B cell (primary cell): Measurements from ENCODE around the gene GPHN. TPM values are rescaled to one million over a fixed set of nuclear protein-coding genes. Genes with fewer than 3 reads are reported as not detected.

Experiments
- ATAC-seq: fragments of 200-7000 bp; cut with Tn5 transposase; one replicate; pipeline ENCODE4 v1.10.0; 2021; ENCODE audit warnings: low read depth, mild to moderate bottlenecking, moderate number of reproducible peaks, moderate library complexity
- CTCF ChIA-PET: fragments of 350-600 bp; sonication (Branson Sonifier 250); formaldehyde crosslinking; loops from one replicate; lab custom pipeline; 2021; ENCODE audit warnings: antibody characterized with exemption, inconsistent platforms; lab: Charles Lee
- POLR2A ChIA-PET: fragments of 350-600 bp; sonication (Branson Sonifier 250); formaldehyde crosslinking; loops from one replicate; lab custom pipeline; 2021; ENCODE audit warnings: antibody characterized with exemption; lab: Charles Lee
- DNase-seq: peaks from one replicate; pipeline ENCODE4 v3.0.0; 2013
- H2AFZ ChIP-seq: 2 replicates; pipeline ENCODE4 v1.6.1; 2012; ENCODE audit warnings: mild to moderate bottlenecking, low read depth, low read length; ENCODE audit not compliant: insufficient read depth, poor library complexity, severe bottlenecking
- H3K27ac ChIP-seq, 2 donors: 1 replicate in 1 of 2; 2 replicates in 1 of 2; pipeline ENCODE4 v1.5.1; 2012 to 2013; ENCODE audit warnings: low read length in 2 of 2, mild to moderate bottlenecking in 2 of 2, moderate library complexity in 1 of 2
- H3K27me3 ChIP-seq, 4 experiments: fragments of 200-600 bp in 1 of 4; sonication (generic) in 1 of 4; replicated peaks in 1 of 4; 1 replicate in 2 of 4; 2 replicates in 2 of 4; pipeline versions ENCODE4 v1.6.1 to v1.7.0; 2013 to 2016; ENCODE audit warnings: low read length in 3 of 4, mild to moderate bottlenecking in 2 of 4, mixed read lengths in 1 of 4, moderate library complexity in 1 of 4; ENCODE audit not compliant: insufficient read depth in 4 of 4, control insufficient read depth in 3 of 4; ENCODE audit errors: control extremely low read depth in 1 of 4
- H3K36me3 ChIP-seq, 2 experiments: replicated peaks in 1 of 2; 1 replicate in 1 of 2; 2 replicates in 1 of 2; pipeline versions ENCODE4 v1.6.1 to v1.7.1; 2013; ENCODE audit warnings: low read length in 1 of 2; ENCODE audit not compliant: insufficient read depth in 2 of 2, control insufficient read depth in 1 of 2; ENCODE audit errors: control extremely low read depth in 1 of 2, extremely low read depth in 1 of 2
- H3K4me1 ChIP-seq, 2 donors: fragments of 200-600 bp in 1 of 2; sonication (generic) in 1 of 2; 1 replicate in 1 of 2; 2 replicates in 1 of 2; pipeline versions ENCODE4 v1.5.1 to v1.6.1; 2013 to 2017; ENCODE audit warnings: low read length in 2 of 2; ENCODE audit not compliant: control insufficient read depth in 2 of 2, insufficient read depth in 2 of 2
- H3K4me2 ChIP-seq: replicated peaks from 2 replicates; pipeline ENCODE3; 2012; ENCODE audit warnings: mild to moderate bottlenecking, low read depth, low read length; ENCODE audit not compliant: poor library complexity, severe bottlenecking
- H3K4me3 ChIP-seq, 5 experiments: fragments of 200-600 bp in 1 of 5; sonication (generic) in 1 of 5; 1 replicate in 3 of 5; 2 replicates in 2 of 5; pipeline versions ENCODE4 v1.5.1 to v1.7.0; 2011 to 2016; ENCODE audit warnings: low read length in 4 of 5, mild to moderate bottlenecking in 4 of 5, low read depth in 2 of 5, control low read depth in 1 of 5, moderate library complexity in 1 of 5; ENCODE audit not compliant: insufficient read depth in 1 of 5; ENCODE audit errors: control extremely low read depth in 1 of 5, extremely low read depth in 1 of 5
- H3K79me2 ChIP-seq: fragments of 200-600 bp; sonication (generic); one replicate; pipeline ENCODE4 v1.6.0; 2016; ENCODE audit warnings: low read length; ENCODE audit not compliant: control insufficient read depth, insufficient read depth
- H3K9ac ChIP-seq: fragments of 200-600 bp; sonication (generic); 2 replicates; pipeline ENCODE4 v1.6.1; 2017; ENCODE audit warnings: mild to moderate bottlenecking, low read length, moderate library complexity
- H3K9me3 ChIP-seq, 3 donors: one replicate each; pipeline versions ENCODE4 v1.6.1 to v1.7.1; 2013; ENCODE audit warnings: low read length in 2 of 3; ENCODE audit not compliant: control insufficient read depth in 2 of 3, insufficient read depth in 1 of 3; ENCODE audit errors: control extremely low read depth in 1 of 3
- H4K20me1 ChIP-seq: 2 replicates; pipeline ENCODE4 v1.6.0; 2012; ENCODE audit warnings: mild to moderate bottlenecking, low read length; ENCODE audit not compliant: insufficient read depth, control insufficient read depth, poor library complexity, severe bottlenecking
- H3K27ac Mint-ChIP-seq: one replicate; pipeline ENCODE4 v1.8.0; 2021; ENCODE audit warnings: mixed read lengths
- H3K27me3 Mint-ChIP-seq: one replicate; pipeline ENCODE4 v1.8.0; 2021; ENCODE audit warnings: mixed read lengths
- H3K4me1 Mint-ChIP-seq: one replicate; pipeline ENCODE4 v1.8.0; 2021; ENCODE audit warnings: mixed read lengths
- H3K4me3 Mint-ChIP-seq: one replicate; pipeline ENCODE4 v1.8.0; 2021; ENCODE audit warnings: mixed read lengths
- H3K9me3 Mint-ChIP-seq: one replicate; pipeline ENCODE4 v1.8.0; 2022; ENCODE audit warnings: mixed read lengths; ENCODE audit not compliant: insufficient read depth
- CTCF ChIP-seq: fragments of 200-600 bp; IDR thresholded peaks from one replicate; pipeline ENCODE4 v1.8.0; 2022; ENCODE audit warnings: antibody characterized with exemption, mild to moderate bottlenecking
- EZH2 ChIP-seq: IDR thresholded peaks from 2 replicates; pipeline ENCODE4 v1.6.1; 2012; ENCODE audit warnings: borderline replicate concordance, low read depth, mild to moderate bottlenecking, moderate library complexity, low read length; ENCODE audit not compliant: insufficient read depth, poor library complexity, severe bottlenecking
- WGBS: methylation state at CpG from one replicate; pipeline ENCODE4 v1.1.5; 2013; ENCODE audit warnings: missing lambda C conversion rate; ENCODE audit not compliant: insufficient coverage; 5-methylcytosine and 5-hydroxymethylcytosine counted together
- intact Hi-C: fragments of 100-400 bp; cut with micrococcal nuclease; formaldehyde crosslinking; loops from one replicate; pipeline ENCODE4 v1.10.0; 2022
- polyA plus RNA-seq: library from polyadenylated mRNA; depleted of rRNA; stranded (reverse); fragments of >200 nt; gene quantifications from 2 replicates; pipeline ENCODE4 v1.2.3, GENCODE V29; 2012
- total RNA-seq, 2 donors: library from RNA; stranded (reverse); fragments of 120-200 nt in 1 of 2; gene quantifications; 1 replicate in 1 of 2; 2 replicates in 1 of 2; pipeline versions ENCODE4 v1.2.3 to v1.2.4, GENCODE V29; 2013 to 2022

GPHN gene
- total and polyA plus RNA-seq, 2 donors (not counting 1 experiment from before 2014, with no cell fraction given), result 3.4 to 18.0 TPM

- Histone ChIP-seq H3K79me2 (no peaks in the 10 kb centered on the region), H4K20me1 (no peaks in the 10 kb centered on the region), H3K4me3 (no peak overlapping the region), H3K27ac (peak overlapping the region in 1 of 2 donors; percentile 14), H3K27me3 (no peaks in the 10 kb centered on the region), H3K4me1 (peaks cover 7 to 8% of the 10 kb centered on the region in 2 donors), H3K36me3 (no peaks in the 10 kb centered on the region), H3K9me3 (no peaks in the 10 kb centered on the region), H2AFZ (peak overlapping the region; percentile 29), H3K4me2 (peak overlapping the region; percentile 16), H3K9ac (no peak overlapping the region)
- Mint-ChIP-seq H3K9me3 (no peaks in the 10 kb centered on the region), H3K4me3 (peak overlapping the region; percentile 6), H3K27me3 (no peaks in the 10 kb centered on the region), H3K4me1 (peaks cover 20% of the 10 kb centered on the region), H3K27ac (no peak overlapping the region)
- ChIA-PET POLR2A (no interaction called here), CTCF (no interaction called here)
- DNase-seq (peak; percentile 9), ATAC-seq (no peak)
- intact Hi-C loops, result no loop called here
- 18% methylated on average over 1 of the region's 1 CpG for WGBS
- TF ChIP-seq EZH2 (no peak), CTCF (no peak)
These were observed 335.1 kb downstream of the GPHN start for GRCh38 chr14:66842911-66843512.

- H3K4me1 ChIP-seq, result peaks cover 3 to 11% of the 10 kb centered on the region in 2 donors
- ATAC-seq (peak; percentile 53), DNase-seq (peak; percentile 51)
- H3K79me2 ChIP-seq, result no peaks in the 10 kb centered on the region
- H3K27me3 Mint-ChIP-seq, result no peaks in the 10 kb centered on the region
- H3K36me3 ChIP-seq, result no peaks in the 10 kb centered on the region
- ChIA-PET POLR2A (no interaction called here), CTCF (no interaction called here)
- 71% methylated on average over 1 of the region's 4 CpGs for WGBS
- no peak for TF ChIP-seq EZH2
- TF ChIP-seq CTCF, result no peak
- peak overlapping the region in 1 of 5 experiments; percentile 12 for H3K4me3 ChIP-seq
- peak overlapping the region; percentile 53 for H3K27ac Mint-ChIP-seq
- peak overlapping the region; percentile 38 for H3K4me2 ChIP-seq
- no peak overlapping the region for H3K27ac ChIP-seq
- intact Hi-C loops, result no loop called here
- H3K4me3 Mint-ChIP-seq, result peak overlapping the region; percentile 55
- H3K9me3 Mint-ChIP-seq, result peaks cover 4% of the 10 kb centered on the region
- H3K9me3 ChIP-seq, result peaks cover 0 to 3% (median 0%) of the 10 kb centered on the region in 3 donors
- no peak overlapping the region for H2AFZ ChIP-seq
- no peaks in the 10 kb centered on the region for H3K27me3 ChIP-seq
- H4K20me1 ChIP-seq, result no peaks in the 10 kb centered on the region
- H3K9ac ChIP-seq, result no peak overlapping the region
- H3K4me1 Mint-ChIP-seq, result peaks cover 29% of the 10 kb centered on the region
These were observed 342.4 kb downstream of the GPHN start for GRCh38 chr14:66850258-66850888.
